ENCODE data around the gene MYG1. TPM values are rescaled to one million over a fixed set of nuclear protein-coding genes. Genes with fewer than 3 reads are reported as not detected.

The MYG1 gene
- total RNA-seq, 3 donors from 2014 or later, result 35.4 to 54.9 (median 38.0) TPM

DNA sequence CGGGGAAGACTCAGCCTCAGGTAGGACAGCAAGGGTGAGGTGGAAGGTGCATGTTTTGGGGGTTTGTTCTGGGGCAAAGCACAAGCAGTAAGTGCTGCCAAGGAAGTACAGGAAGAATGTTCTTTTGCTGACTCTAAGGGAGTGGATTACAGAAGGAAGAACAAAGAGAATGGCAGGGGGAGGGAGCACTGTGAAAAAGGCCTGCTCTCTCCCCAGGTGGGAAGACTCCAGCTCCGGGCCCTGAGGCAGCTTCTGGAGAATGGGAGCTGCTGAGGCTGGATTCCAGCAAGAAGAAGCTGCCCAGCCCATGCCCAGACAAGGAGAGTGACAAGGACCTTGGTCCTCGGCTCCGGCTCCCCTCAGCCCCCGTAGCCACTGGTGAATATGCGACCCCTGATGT is 11.2 kb upstream of the MYG1 start:
- DNase-seq, result no peak
- TF ChIP-seq, protein P1, sequence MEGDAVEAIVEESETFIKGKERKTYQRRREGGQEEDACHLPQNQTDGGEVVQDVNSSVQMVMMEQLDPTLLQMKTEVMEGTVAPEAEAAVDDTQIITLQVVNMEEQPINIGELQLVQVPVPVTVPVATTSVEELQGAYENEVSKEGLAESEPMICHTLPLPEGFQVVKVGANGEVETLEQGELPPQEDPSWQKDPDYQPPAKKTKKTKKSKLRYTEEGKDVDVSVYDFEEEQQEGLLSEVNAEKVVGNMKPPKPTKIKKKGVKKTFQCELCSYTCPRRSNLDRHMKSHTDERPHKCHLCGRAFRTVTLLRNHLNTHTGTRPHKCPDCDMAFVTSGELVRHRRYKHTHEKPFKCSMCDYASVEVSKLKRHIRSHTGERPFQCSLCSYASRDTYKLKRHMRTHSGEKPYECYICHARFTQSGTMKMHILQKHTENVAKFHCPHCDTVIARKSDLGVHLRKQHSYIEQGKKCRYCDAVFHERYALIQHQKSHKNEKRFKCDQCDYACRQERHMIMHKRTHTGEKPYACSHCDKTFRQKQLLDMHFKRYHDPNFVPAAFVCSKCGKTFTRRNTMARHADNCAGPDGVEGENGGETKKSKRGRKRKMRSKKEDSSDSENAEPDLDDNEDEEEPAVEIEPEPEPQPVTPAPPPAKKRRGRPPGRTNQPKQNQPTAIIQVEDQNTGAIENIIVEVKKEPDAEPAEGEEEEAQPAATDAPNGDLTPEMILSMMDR (IDR thresholded peaks at IDR 0.05), result no peak
- no peak overlapping the region for H3K4me3 ChIP-seq
- intact Hi-C loops (cut with DNase I, micrococcal nuclease), result loop anchor here in 1 of 2 donors (5.0 kb wide), 1 partner anchor 76 kb away; no protein-coding TSS in a partner anchor
- no peaks in the 10 kb centered on the region for H3K9me3 ChIP-seq
- no peaks in the 10 kb centered on the region for H3K36me3 ChIP-seq (ENCODE audit: low read depth)
- ATAC-seq, result no peak
- no peaks in the 10 kb centered on the region for H3K4me1 ChIP-seq (ENCODE audit: low read depth)

DNA sequence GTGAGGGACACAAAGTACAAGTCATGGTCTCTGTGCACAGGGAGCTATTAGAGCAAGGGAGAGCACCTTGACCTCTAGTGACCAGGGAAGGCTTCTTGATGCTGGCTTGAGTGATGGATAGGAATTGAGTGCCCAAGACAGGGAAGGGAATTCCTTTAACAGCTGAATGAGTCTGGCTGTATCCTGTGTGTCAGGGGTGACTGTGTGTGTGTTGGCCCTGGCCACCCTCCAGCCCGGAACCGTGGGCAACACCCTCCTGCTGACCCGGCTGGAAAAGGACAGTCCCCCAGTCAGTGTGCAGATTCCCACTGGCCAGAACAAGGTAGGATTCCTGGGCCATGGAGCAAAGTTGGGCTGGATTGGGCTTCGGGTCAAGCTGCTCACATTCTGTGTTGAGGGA is 9.6 kb upstream of the MYG1 start:
- intact Hi-C loops (cut with DNase I, micrococcal nuclease), result loop anchor here in 1 of 2 donors (5.0 kb wide), 1 partner anchor 78 kb away; no protein-coding TSS in a partner anchor
- Histone ChIP-seq H3K4me3 (no peak overlapping the region), H3K36me3 (ENCODE audit: low read depth) (no peaks in the 10 kb centered on the region), H3K4me1 (ENCODE audit: low read depth) (no peaks in the 10 kb centered on the region), H3K9me3 (no peaks in the 10 kb centered on the region)
- TF ChIP-seq, protein P1 (IDR thresholded peaks at IDR 0.05), result no peak
- DNase-seq, result no peak
- no peak for ATAC-seq

DNA sequence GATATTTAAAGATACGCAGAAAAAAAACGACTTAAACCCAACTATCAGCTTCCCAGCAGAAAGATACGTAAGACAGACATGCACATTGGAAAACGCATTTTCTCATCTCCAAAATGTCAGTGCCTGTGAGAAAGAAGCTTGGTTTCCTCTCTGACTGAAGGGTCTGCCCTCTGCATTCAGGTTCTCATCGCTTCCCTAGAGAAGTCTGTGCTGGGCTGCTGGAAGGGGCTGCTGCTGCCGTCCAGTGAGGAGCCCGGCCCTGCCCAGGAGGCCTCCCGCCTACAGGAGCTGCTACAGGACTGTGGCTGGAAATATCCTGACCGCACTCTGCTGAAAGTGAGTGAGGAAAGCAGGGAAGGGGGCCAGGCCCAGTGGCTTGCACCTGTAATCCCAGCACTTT is 8.8 kb upstream of the MYG1 start:
- TF ChIP-seq, protein P1 (IDR thresholded peaks at IDR 0.05), result no peak
- Histone ChIP-seq H3K36me3 (ENCODE audit: low read depth) (no peaks in the 10 kb centered on the region), H3K4me3 (no peak overlapping the region), H3K4me1 (ENCODE audit: low read depth) (no peaks in the 10 kb centered on the region), H3K9me3 (no peaks in the 10 kb centered on the region)
- intact Hi-C loops (cut with DNase I, micrococcal nuclease), result no loop called here
- DNase-seq (no peak), ATAC-seq (no peak)

DNA sequence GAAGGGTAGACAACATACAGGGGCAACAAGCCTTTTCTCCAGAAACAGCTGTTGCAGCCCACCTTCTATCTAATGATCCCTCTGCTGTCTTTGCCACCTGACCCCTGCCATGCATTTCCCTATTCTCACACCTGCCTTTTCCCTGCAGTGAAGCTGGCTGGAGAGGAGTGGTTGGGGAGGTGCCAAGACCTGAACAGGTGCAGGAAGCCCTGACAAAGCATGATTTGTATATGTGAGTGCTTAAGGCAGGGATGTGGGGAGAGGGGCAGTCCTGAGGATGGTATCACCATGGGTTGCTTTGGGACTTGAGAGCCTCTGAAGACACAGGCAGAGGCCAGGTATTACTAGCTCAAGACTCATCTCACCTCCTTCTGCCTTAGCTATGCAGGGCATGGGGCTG is 7.1 kb upstream of the MYG1 start:
- Histone ChIP-seq H3K4me1 (ENCODE audit: low read depth) (peaks cover 7% of the 10 kb centered on the region), H3K36me3 (ENCODE audit: low read depth) (no peaks in the 10 kb centered on the region), H3K4me3 (no peak overlapping the region), H3K9me3 (no peaks in the 10 kb centered on the region)
- TF ChIP-seq, protein P1 (IDR thresholded peaks at IDR 0.05), result no peak
- ATAC-seq, result peak; percentile 3
- intact Hi-C loops (cut with DNase I, micrococcal nuclease), result no loop called here
- DNase-seq, result peak in 1 of 3 donors; percentile 25

DNA sequence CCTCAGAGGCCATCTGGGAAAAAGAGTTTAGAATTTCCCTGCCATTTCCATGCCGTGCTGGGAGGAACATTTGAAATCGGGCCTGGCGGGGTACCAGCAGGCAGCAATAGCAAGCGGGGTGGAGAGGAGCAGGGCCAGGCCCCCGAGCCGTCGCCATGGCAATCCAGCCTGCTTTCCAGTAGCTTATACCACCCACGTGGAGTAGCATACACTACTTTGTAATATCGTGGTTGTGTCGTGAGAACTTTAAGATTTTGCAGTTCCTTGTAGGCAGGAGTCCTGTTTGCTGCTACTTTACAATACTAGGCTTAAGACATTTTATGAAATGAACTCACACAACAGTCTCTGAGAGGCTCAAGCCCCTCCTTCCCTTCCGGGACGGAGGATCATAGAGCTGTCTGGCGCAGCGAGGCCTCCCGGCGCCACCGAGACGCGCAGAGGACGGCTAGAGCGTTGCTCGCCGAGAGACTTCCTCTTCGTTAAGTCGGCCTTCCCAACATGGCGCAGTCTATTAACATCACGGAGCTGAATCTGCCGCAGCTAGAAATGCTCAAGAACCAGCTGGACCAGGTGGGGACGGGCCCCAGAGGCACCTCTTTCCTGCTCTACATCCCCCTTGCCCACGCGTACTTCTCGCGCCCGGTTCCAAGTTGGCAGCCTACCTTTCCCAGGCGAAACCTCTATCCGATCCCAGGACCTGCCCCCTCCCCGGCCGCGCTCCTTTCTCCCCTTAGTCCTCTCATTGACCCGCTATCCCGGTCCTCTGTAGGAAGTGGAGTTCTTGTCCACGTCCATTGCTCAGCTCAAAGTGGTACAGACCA is 4.2 kb upstream of the MYG1 start, which contains the start of gene PFDN5:
PFDN5 (plus strand) TSS at position 473 of the 821 bp plus-strand sequence; CDS start at position 499, 26 bp downstream.
- no peaks in the 10 kb centered on the region for H3K36me3 ChIP-seq (ENCODE audit: low read depth)
- ATAC-seq, result peak; percentile 90
- intact Hi-C loops (cut with DNase I, micrococcal nuclease), result no loop called here
- TF ChIP-seq, protein P1 (IDR thresholded peaks at IDR 0.05), result no peak
- peak; percentile 90 to 94 (median 90) for DNase-seq
- H3K4me3 ChIP-seq, result peak within 1 kb of the TSS; percentile 37
- no peaks in the 10 kb centered on the region for H3K9me3 ChIP-seq
- H3K4me1 ChIP-seq (ENCODE audit: low read depth), result peaks cover 17% of the 10 kb centered on the region
